HEK293T (cell line): Measurements from ENCODE around the gene SNAPC4.
"Not testable (repeated sequence)": the region's sequence is repeated elsewhere in the genome, so short reads cannot be mapped to it uniquely, and the experiment has no call there.

Experiments
- BHLHE40 ChIP-seq: fragments of 450-650 bp; IDR thresholded peaks from 2 replicates; pipeline ENCODE4 v1.6.1; 2016; ENCODE audit warnings: mild to moderate bottlenecking, moderate library complexity, borderline replicate concordance
- FOXM1 ChIP-seq: fragments of 450-650 bp; IDR thresholded peaks from 2 replicates; pipeline ENCODE4 v1.6.1; 2017; ENCODE audit warnings: mild to moderate bottlenecking, borderline replicate concordance
- NFRKB ChIP-seq: fragments of 450-650 bp; IDR thresholded peaks from 2 replicates; pipeline ENCODE4 v1.6.1; 2016; ENCODE audit warnings: mild to moderate bottlenecking, moderate library complexity
- SP1 ChIP-seq: fragments of 450-650 bp; IDR thresholded peaks from 2 replicates; pipeline ENCODE4 v1.6.1; 2017
- ZNF384 ChIP-seq: fragments of 450-650 bp; IDR thresholded peaks from 2 replicates; pipeline ENCODE4 v1.6.1; 2016

DNA sequence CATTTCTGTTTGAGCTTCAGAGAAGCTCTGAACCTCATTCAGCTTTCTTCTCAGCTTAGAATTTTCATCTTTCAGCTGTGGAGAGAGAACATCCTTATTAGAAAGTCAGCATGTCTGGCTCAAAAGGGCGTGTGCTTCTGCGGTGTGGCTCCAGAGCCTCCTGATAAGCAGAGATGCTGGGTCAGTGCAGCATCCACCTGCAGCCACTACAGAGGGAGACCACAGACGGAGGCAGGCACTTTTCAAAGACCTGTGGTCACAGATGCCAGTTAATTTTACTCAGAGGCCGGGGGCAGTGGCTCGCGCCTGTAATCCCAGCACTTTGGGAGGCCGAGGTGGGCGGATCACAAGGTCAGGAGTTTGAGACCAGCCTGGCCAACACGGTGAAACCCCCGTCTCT is 5.9 kb upstream of the SNAPC4 start:
- not testable (repeated sequence) for TF ChIP-seq FOXM1, ZNF384, BHLHE40, NFRKB, SP1
